Tibial nerve (tissue), 4 donors: ENCODE results near the gene HARS1. TPM values are rescaled to one million over a fixed set of nuclear protein-coding genes. Genes with fewer than 3 reads are reported as not detected.
A peak's percentile ranks its signal among the peaks of the same experiment; 100 is the strongest.
"Not testable (repeated sequence)": the region's sequence is repeated elsewhere in the genome, so short reads cannot be mapped to it uniquely, and the experiment has no call there.

ENCODE experiments used
- DNase-seq, 2 donors: peaks; one replicate each; pipeline ENCODE4 v3.0.0-alpha.2; 2019; ENCODE audit warnings: low spot score in 2 of 2
- H3K27ac ChIP-seq, 4 donors: fragments of 200-600 bp; sonication (generic) in 3 of 4; one replicate each; pipeline ENCODE4 v1.5.1; 2017 to 2019; ENCODE audit warnings: mild to moderate bottlenecking in 1 of 4
- H3K27me3 ChIP-seq, 2 donors: fragments of 200-600 bp; sonication (generic) in 1 of 2; one replicate each; pipeline versions ENCODE4 v1.5.1 to v1.6.0; 2017 to 2019
- H3K36me3 ChIP-seq, 3 donors: fragments of 200-600 bp; sonication (generic); one replicate each; pipeline ENCODE4 v1.5.1; 2018 to 2019
- H3K4me1 ChIP-seq, 4 donors: fragments of 200-600 bp; sonication (generic) in 3 of 4; one replicate each; pipeline ENCODE4 v1.5.1; 2017 to 2019
- H3K4me3 ChIP-seq, 4 donors: fragments of 200-600 bp; sonication (generic) in 3 of 4; one replicate each; pipeline ENCODE4 v1.5.1; 2017 to 2019; ENCODE audit warnings: mild to moderate bottlenecking in 1 of 4, moderate library complexity in 1 of 4
- H3K9me3 ChIP-seq, 4 donors: fragments of 200-600 bp; sonication (generic) in 3 of 4; one replicate each; pipeline ENCODE4 v1.5.1; 2017 to 2019
- EP300 ChIP-seq, 2 donors: sonication (generic); formaldehyde crosslinking; IDR thresholded peaks; one replicate each; pipeline ENCODE4 v1.6.1; 2017; ENCODE audit warnings: antibody characterized with exemption in 2 of 2, mild to moderate bottlenecking in 1 of 2
- POLR2A ChIP-seq, 2 donors: fragments of 450-650 bp; IDR thresholded peaks; one replicate each; pipeline ENCODE4 v1.6.1; 2017; ENCODE audit warnings: antibody characterized with exemption in 2 of 2, mild to moderate bottlenecking in 2 of 2, moderate library complexity in 2 of 2
- WGBS, 2 donors: methylation state at CpG; one replicate each; pipeline ENCODE4 v1.1.5; 2018; 5-methylcytosine and 5-hydroxymethylcytosine counted together
- total RNA-seq, 4 donors: library from RNA; depleted of rRNA; stranded (reverse); fragments of >200 nt; gene quantifications; one replicate each; pipeline ENCODE4 v1.1.0, GENCODE V29; 2016
- TF ChIP-seq, protein P1 (sequence below), 5 experiments: fragments of 200-600 bp in 3 of 5; fragments of 450-650 bp in 2 of 5; sonication (generic) in 3 of 5; IDR thresholded peaks; one replicate each; pipeline ENCODE4 v1.5.1; 2016 to 2019; ENCODE audit warnings: antibody characterized with exemption in 5 of 5, mild to moderate bottlenecking in 3 of 5, moderate library complexity in 2 of 5

The HARS1 gene
- total RNA-seq, 4 donors from 2014 or later = 45.4 to 63.9 (median 48.6) TPM

DNA sequence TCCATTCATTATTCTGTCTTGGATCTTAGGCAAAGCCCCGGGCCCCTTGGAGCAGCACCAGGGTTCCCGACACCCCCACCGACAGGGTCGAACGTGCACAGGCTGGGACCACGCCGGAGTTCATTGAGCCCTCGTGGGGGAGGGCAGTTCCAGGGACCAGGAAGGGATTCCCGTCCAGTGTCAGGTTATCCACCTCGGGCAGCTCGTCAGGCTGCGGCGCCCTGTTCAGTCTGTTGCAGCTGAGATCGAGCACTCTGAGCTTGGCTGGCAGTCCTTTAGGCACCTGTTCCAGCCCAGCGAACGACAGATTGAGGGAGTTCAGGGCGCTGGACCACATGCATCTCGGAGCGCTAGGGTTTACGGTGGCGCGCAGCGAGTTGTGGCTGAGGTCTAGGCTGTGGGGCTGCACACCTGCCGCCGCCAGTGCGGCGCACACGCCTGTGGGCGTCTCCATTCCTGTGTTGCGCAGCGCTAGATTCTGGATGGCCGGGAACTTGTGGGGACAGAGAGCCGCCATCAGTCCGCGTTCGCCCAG, 59.3 kb downstream of the HARS1 start:
- Histone ChIP-seq H3K9me3 (no peaks in the 10 kb centered on the region), H3K4me3 (peak overlapping the region; percentile 30 to 65 (median 58)), H3K36me3 (no peaks in the 10 kb centered on the region), H3K27me3 (no peaks in the 10 kb centered on the region), H3K4me1 (peaks cover 0 to 22% (median 5%) of the 10 kb centered on the region in 4 donors), H3K27ac (peak overlapping the region in 3 of 4 donors; percentile 30 to 82 (median 80))
- TF ChIP-seq, protein P1, sequence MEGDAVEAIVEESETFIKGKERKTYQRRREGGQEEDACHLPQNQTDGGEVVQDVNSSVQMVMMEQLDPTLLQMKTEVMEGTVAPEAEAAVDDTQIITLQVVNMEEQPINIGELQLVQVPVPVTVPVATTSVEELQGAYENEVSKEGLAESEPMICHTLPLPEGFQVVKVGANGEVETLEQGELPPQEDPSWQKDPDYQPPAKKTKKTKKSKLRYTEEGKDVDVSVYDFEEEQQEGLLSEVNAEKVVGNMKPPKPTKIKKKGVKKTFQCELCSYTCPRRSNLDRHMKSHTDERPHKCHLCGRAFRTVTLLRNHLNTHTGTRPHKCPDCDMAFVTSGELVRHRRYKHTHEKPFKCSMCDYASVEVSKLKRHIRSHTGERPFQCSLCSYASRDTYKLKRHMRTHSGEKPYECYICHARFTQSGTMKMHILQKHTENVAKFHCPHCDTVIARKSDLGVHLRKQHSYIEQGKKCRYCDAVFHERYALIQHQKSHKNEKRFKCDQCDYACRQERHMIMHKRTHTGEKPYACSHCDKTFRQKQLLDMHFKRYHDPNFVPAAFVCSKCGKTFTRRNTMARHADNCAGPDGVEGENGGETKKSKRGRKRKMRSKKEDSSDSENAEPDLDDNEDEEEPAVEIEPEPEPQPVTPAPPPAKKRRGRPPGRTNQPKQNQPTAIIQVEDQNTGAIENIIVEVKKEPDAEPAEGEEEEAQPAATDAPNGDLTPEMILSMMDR (IDR thresholded peaks at IDR 0.05) = no peak
- TF ChIP-seq POLR2A (IDR thresholded peaks at IDR 0.05) (no peak), EP300 (IDR thresholded peaks at IDR 0.05) (no peak)
- no peak for DNase-seq
- WGBS, 2 donors = 25 to 26% methylated on average over 9 to 15 of the region's 36 CpGs

DNA sequence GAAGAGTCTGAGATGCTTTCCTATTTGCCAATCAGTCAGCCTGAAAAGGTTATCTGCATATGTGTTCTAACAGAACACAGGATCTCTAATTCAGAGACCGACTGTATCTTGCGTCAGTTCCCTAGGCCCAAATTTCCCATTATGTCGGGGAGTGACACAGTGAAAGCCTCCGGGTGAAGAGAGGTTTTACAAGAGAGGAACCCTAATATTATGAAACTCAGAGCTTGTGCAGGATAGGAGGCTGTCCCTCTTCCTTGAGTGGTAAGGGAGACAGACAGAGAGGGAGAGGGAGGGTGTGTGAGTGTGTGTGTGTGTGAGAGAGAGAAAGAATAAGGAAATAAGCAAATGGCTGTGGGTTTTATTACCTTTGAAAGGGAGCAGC, 60.1 kb downstream of the HARS1 start:
- no peak for TF ChIP-seq POLR2A (IDR thresholded peaks at IDR 0.05)
- peak in 1 of 2 donors; percentile 21 for TF ChIP-seq EP300 (IDR thresholded peaks at IDR 0.05)
- Histone ChIP-seq H3K27me3 (no peaks in the 10 kb centered on the region), H3K4me3 (peak overlapping the region in 2 of 4 donors; percentile 57 to 65), H3K9me3 (no peaks in the 10 kb centered on the region), H3K27ac (peak overlapping the region in 2 of 4 donors; percentile 42 to 82), H3K36me3 (no peaks in the 10 kb centered on the region), H3K4me1 (peaks cover 0 to 22% (median 5%) of the 10 kb centered on the region in 4 donors)
- no peak for DNase-seq
- 92 to 95% methylated on average over 4 of the region's 4 CpGs for WGBS, 2 donors

DNA sequence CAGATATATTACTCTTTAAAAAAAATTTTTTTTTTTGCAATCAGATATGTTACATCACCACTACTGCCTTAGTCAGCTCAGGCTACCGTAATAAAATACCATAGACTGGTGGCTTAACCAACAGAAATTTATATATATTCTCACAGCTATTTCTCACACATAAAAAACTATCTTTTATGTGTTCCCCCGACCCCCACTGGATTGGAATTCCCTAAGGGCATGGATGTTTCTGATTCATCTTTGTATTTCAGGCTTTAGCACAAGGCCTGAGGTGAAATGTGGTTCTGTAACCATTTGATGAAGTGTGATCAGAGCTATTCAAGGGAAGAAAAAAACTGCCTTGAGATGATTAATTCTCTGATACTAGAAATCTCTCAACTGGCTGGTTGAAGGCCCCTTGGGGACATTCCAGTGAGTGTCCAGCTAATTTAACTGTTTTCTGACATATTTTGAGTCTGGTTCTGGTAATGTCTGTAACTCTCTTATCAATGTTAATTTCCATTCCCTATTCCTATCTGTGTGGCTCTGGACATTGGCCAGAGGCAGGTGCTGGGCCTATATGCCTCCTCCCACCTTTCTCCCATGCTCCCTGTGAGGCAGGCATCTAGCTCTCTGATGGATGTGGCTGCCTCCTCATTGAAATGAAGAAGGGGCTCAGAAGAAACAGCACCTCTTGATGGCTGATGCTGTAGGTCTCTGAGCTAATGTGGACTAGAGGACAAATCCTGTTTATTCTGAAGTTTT, 60.7 kb downstream of the HARS1 start:
- no peaks in the 10 kb centered on the region for H3K9me3 ChIP-seq
- peak overlapping the region in 2 of 4 donors; percentile 42 to 82 for H3K27ac ChIP-seq
- peaks cover 0 to 22% (median 5%) of the 10 kb centered on the region in 4 donors for H3K4me1 ChIP-seq
- WGBS, 2 donors = 50 to 52% methylated on average over 2 of the region's 2 CpGs
- H3K36me3 ChIP-seq = no peaks in the 10 kb centered on the region
- peak overlapping the region in 1 of 4 donors; percentile 57 for H3K4me3 ChIP-seq
- no peaks in the 10 kb centered on the region for H3K27me3 ChIP-seq
- no peak for DNase-seq
- no peak for TF ChIP-seq EP300 (IDR thresholded peaks at IDR 0.05)
- TF ChIP-seq, protein P1 (IDR thresholded peaks at IDR 0.05) = no peak
- TF ChIP-seq POLR2A (IDR thresholded peaks at IDR 0.05) = no peak

DNA sequence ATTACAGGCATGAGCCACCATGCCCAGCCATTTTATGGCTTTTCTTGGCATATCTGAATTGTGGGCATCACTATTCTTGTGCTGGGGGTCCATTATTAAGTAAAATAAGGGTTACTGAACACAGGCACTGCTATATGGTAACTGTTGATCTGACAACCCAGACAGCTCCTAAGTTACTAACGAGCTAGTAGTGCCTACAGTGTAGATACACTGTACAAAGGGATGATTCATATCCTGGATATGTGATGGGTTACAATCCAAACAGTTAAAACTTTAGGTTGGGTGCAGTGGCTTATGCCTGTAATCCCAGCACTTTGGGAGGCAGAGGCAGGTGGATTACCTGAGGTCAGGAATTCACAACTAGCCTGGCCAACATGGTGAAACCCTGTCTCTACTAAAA, 62.5 kb downstream of the HARS1 start:
- no peaks in the 10 kb centered on the region for H3K27me3 ChIP-seq
- peaks cover 0 to 18% (median 5%) of the 10 kb centered on the region in 4 donors for H3K4me1 ChIP-seq
- no peak overlapping the region for H3K27ac ChIP-seq
- H3K9me3 ChIP-seq = no peaks in the 10 kb centered on the region
- no peak for DNase-seq
- H3K4me3 ChIP-seq = no peak overlapping the region
- WGBS, 2 donors = 9 to 25% methylated on average over 1 of the region's 1 CpG
- TF ChIP-seq EP300 (IDR thresholded peaks at IDR 0.05) (no peak), POLR2A (IDR thresholded peaks at IDR 0.05) (no peak)
- TF ChIP-seq, protein P1 (IDR thresholded peaks at IDR 0.05) = no peak
- no peaks in the 10 kb centered on the region for H3K36me3 ChIP-seq

DNA sequence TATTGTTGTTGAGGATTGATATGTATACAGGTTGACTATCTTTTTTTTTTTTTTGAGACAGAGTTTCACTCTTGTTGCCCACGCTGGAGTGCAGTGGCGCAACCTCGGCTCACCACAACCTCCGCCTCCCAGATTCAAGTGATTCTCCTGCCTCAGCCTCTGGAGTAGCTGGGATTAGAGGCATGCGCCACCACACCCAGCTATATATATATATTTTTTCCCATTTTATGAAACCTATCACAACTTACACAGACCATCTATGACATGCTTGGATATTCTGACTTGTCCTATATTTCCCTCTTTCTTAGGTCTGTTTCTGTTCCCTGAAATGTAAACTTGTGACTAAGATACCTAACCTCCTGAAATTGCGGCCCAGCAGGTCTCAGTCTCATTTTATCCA, 63.2 kb downstream of the HARS1 start:
- Histone ChIP-seq H3K27me3 (no peaks in the 10 kb centered on the region), H3K27ac (no peak overlapping the region), H3K4me1 (peaks cover 0 to 13% (median 5%) of the 10 kb centered on the region in 4 donors), H3K9me3 (no peaks in the 10 kb centered on the region), H3K4me3 (no peak overlapping the region), H3K36me3 (no peaks in the 10 kb centered on the region)
- TF ChIP-seq POLR2A (IDR thresholded peaks at IDR 0.05) (no peak), EP300 (IDR thresholded peaks at IDR 0.05) (no peak)
- TF ChIP-seq, protein P1 (IDR thresholded peaks at IDR 0.05) = no peak
- WGBS, 2 donors = 85 to 94% methylated on average over 6 of the region's 6 CpGs
- no peak for DNase-seq

DNA sequence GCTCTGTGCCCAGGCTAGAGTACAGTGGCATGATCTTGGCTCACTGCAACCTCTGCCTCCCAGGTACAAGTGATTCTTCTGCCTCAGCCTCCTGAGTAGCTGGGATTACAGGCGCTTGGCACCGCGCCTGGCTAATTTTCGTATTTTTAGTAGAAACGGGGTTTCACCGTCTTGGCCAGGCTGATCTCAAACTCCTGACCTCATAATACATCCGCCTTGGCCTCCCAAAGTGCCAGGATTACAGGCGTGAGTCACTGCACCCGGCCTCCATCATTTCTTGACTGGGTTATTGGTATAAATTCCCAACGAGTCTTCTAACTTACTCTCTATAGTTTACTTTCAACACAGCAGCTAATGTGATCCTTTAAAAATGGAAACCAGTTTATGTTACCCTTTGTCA, 66.3 kb downstream of the HARS1 start:
- H3K27me3 ChIP-seq, H3K4me3 ChIP-seq, H3K9me3 ChIP-seq, H3K4me1 ChIP-seq, H3K27ac ChIP-seq, DNase-seq, H3K36me3 ChIP-seq: not testable (repeated sequence)
- WGBS, 2 donors = 83 to 86% methylated on average over 10 of the region's 10 CpGs
